IgD-negative memory B cell (primary cell): ENCODE measurements around the gene HLA-DQA1. TPM values are rescaled to one million over a fixed set of nuclear protein-coding genes. Genes with fewer than 3 reads are reported as not detected.

ENCODE experiments used
- H3K27ac Mint-ChIP-seq, 3 donors: one replicate each; pipeline ENCODE4 v1.8.0; 2020 to 2022; ENCODE audit warnings: mild to moderate bottlenecking in 3 of 3, mixed read lengths in 3 of 3, moderate library complexity in 1 of 3
- H3K27me3 Mint-ChIP-seq: one replicate; pipeline ENCODE4 v1.8.0; 2021; ENCODE audit warnings: mixed read lengths
- H3K36me3 Mint-ChIP-seq: one replicate; pipeline ENCODE4 v1.8.0; 2020; ENCODE audit warnings: mild to moderate bottlenecking, mixed read lengths
- H3K4me1 Mint-ChIP-seq, 3 donors: one replicate each; pipeline ENCODE4 v1.8.0; 2020 to 2022; ENCODE audit warnings: mixed read lengths in 3 of 3, mild to moderate bottlenecking in 1 of 3
- H3K4me3 Mint-ChIP-seq, 4 donors: one replicate each; pipeline ENCODE4 v1.8.0; 2020 to 2022; ENCODE audit warnings: mild to moderate bottlenecking in 4 of 4, mixed read lengths in 4 of 4, moderate library complexity in 3 of 4
- H3K9me3 Mint-ChIP-seq, 3 donors: one replicate each; pipeline ENCODE4 v1.8.0; 2020 to 2021; ENCODE audit warnings: mixed read lengths in 3 of 3, mild to moderate bottlenecking in 1 of 3
- polyA plus RNA-seq: library from polyadenylated mRNA; unstranded; fragments of 300-500 nt; fragmentation: Illumina TruSeq; gene quantifications from one replicate; pipeline ENCODE4 v1.2.3, GENCODE V29; 2021

The HLA-DQA1 gene
- polyA plus RNA-seq, 1 donor from 2014 or later: 377 TPM

- peaks cover under 1% of the 10 kb centered on the region for H3K36me3 Mint-ChIP-seq
- H3K27ac Mint-ChIP-seq: no peak overlapping the region
- peaks cover 0 to 2% (median under 1%) of the 10 kb centered on the region in 3 donors for H3K9me3 Mint-ChIP-seq
- no peaks in the 10 kb centered on the region for H3K27me3 Mint-ChIP-seq
- H3K4me3 Mint-ChIP-seq: no peak overlapping the region
- peaks cover 5 to 41% (median 26%) of the 10 kb centered on the region in 3 donors for H3K4me1 Mint-ChIP-seq
These were observed 27.2 kb upstream of the HLA-DQA1 start for GRCh38 chr6:32609731-32610640.

- Mint-ChIP-seq H3K27me3 (no peaks in the 10 kb centered on the region), H3K36me3 (peaks cover 1% of the 10 kb centered on the region), H3K4me3 (peak overlapping the region in 1 of 4 donors; percentile 12), H3K9me3 (peaks cover 0 to 4% (median 0%) of the 10 kb centered on the region in 3 donors), H3K4me1 (peaks cover 10 to 42% (median 23%) of the 10 kb centered on the region in 3 donors), H3K27ac (no peak overlapping the region)
These were observed 26.4 kb upstream of the HLA-DQA1 start for GRCh38 chr6:32610682-32611296.

- Mint-ChIP-seq H3K36me3 (peaks cover 1% of the 10 kb centered on the region), H3K27me3 (no peaks in the 10 kb centered on the region), H3K4me3 (no peak overlapping the region), H3K9me3 (peaks cover 0 to 15% (median 4%) of the 10 kb centered on the region in 3 donors), H3K27ac (peak overlapping the region in 1 of 3 donors; percentile 32), H3K4me1 (peaks cover 13 to 29% (median 18%) of the 10 kb centered on the region in 3 donors)
These were observed 23.7 kb upstream of the HLA-DQA1 start for GRCh38 chr6:32613475-32613874.

DNA sequence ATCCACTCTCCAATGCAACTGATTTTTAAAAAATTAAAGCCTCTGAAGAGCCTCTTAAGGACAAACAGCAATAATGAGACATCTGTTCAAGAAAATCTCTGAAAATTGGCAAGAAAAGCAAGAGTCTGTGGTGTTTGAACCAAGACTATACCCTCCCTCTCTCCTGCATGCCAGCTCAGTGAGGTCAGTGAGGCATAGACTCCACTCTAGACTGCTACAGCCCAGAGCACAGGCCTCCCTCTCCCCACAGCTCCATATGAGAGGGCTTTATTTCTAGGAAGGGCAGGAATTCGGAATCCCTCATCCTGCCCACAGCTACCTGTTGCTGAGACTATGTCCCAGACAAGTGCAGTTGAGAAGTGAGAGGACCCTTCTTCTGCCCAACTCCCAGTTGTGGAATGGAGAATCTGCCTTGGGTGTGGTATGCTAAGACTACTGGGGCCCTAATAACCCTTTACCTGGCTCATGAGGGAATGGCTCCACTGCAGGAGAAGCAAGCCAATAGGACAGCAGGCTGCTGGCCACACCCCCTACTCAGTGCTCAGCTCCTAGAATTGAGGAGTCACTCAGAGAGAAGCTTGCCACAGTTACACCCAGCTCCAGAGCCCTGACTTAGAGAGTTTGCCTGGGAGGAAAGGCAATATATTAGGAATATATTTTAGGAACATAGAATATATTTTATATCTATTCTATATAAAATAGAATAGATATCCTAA, 22.7 kb upstream of the HLA-DQA1 start:
- Mint-ChIP-seq H3K27me3 (no peaks in the 10 kb centered on the region), H3K4me1 (peaks cover 11 to 25% (median 18%) of the 10 kb centered on the region in 3 donors), H3K27ac (no peak overlapping the region), H3K36me3 (peaks cover 1% of the 10 kb centered on the region), H3K9me3 (peaks cover 0 to 15% (median 4%) of the 10 kb centered on the region in 3 donors), H3K4me3 (no peak overlapping the region)

DNA sequence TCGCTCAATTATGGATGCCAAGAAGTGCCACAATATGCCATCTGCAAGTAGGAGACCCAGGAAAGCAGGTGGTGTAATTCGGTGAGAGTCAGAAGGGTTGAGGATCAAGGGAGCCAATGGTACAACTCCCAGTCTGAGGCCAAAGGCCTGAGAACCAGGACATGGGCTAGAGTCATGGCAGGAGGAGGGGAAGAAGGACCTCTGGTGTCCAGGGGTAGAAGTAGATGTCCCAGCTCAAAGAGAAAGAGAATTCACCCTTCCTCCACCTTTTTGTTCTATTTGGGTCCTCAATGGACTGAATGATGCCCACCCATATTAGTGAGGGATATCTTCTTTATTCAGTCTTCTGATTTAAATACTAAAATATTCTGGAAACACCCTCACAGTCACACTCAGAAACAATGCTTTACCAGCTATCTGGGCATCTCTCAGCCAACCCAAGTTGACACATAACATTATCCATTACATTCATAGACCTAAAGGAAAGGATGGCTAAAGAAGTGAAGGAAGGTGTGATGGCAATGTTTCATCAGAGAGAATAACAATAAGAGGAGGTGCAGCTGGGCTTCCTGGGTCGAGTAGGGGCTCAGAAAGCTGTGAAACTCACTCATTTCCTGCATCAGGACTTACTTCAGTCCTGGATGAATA, 21.2 kb upstream of the HLA-DQA1 start:
- peaks cover 1% of the 10 kb centered on the region for H3K36me3 Mint-ChIP-seq
- H3K4me3 Mint-ChIP-seq: peak overlapping the region in 1 of 4 donors; percentile 5
- H3K9me3 Mint-ChIP-seq: peaks cover 0 to 15% (median 4%) of the 10 kb centered on the region in 3 donors
- H3K4me1 Mint-ChIP-seq: peaks cover 14 to 34% (median 18%) of the 10 kb centered on the region in 3 donors
- peak overlapping the region in 2 of 3 donors; percentile 77 to 85 for H3K27ac Mint-ChIP-seq
- H3K27me3 Mint-ChIP-seq: no peaks in the 10 kb centered on the region

GRCh38 chr6:32617751-32618150, 19.5 kb upstream of the HLA-DQA1 start:
- Mint-ChIP-seq H3K36me3 (peaks cover 1% of the 10 kb centered on the region), H3K27me3 (no peaks in the 10 kb centered on the region), H3K9me3 (peaks cover 0 to 15% (median 4%) of the 10 kb centered on the region in 3 donors), H3K27ac (no peak overlapping the region), H3K4me1 (peaks cover 25 to 44% (median 27%) of the 10 kb centered on the region in 3 donors), H3K4me3 (no peak overlapping the region)

DNA sequence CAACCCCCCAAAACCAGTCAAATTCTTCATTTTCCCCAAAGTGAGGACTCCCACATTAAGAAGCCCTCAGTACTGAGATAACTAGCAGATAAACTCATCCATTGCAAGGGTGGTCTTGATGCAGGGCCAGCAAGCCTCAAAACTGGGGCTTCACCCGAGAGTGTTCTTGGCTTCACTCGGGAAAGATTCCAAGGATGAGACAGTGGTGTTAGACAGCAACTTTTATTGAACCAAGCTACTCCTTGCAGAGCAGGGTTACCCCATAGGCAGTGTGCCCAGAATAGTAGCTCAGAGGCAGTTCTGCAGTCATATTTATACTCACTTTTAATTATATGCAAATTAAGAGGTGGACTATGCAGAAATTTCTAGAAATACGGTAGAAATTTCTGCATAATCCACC, 15.8 kb upstream of the HLA-DQA1 start:
- Mint-ChIP-seq H3K27ac (peak overlapping the region; percentile 91 to 99 (median 97)), H3K36me3 (no peaks in the 10 kb centered on the region), H3K4me1 (peaks cover 35 to 54% (median 45%) of the 10 kb centered on the region in 3 donors), H3K27me3 (no peaks in the 10 kb centered on the region), H3K4me3 (peak overlapping the region in 2 of 4 donors; percentile 15 to 55), H3K9me3 (peaks cover 0 to 10% (median 4%) of the 10 kb centered on the region in 3 donors)

DNA sequence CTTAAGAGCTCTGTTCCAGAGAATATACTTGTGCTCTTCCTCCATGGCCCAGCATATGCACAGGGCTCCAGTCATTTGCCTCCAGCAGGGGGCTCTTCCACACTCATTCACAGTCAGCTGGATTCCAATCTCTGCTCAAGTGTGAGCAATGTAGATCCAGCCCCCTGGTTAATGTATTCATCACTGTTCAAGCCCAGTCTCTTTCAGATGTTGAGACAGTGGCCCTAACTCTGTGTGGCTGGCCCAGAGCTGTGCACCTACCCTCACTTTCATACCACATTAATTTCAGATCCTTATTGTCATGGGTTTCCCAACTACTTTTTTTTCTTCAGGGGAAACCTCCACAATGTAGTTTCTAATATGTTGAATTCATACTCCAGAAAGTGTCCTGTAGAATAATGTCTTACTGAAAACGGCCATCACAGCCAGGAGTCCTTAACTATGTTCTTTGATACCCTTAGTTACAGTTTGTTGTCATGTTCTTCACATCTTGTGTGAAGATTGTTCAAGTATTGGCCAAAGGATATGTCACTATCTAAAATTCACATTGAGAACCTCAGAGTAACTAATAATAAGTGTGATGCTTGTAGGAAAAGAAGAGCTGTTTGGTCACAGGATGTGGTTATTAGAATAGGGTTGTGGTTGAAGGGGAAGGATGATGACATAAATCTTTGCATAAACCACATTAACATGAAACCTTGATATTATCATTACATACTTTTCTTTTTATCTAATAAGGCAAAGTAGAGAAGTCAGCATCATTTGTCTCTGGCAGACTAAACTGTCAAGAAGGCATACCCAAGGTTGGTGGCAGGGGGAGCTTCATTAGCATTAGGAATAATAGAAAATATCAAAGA, 14.4 kb upstream of the HLA-DQA1 start:
- peaks cover 31 to 61% (median 50%) of the 10 kb centered on the region in 3 donors for H3K4me1 Mint-ChIP-seq
- no peaks in the 10 kb centered on the region for H3K27me3 Mint-ChIP-seq
- H3K9me3 Mint-ChIP-seq: peaks cover 0 to 4% (median 1%) of the 10 kb centered on the region in 3 donors
- H3K27ac Mint-ChIP-seq: peak overlapping the region; percentile 91 to 99 (median 97)
- peak overlapping the region; percentile 39 to 90 (median 70) for H3K4me3 Mint-ChIP-seq
- H3K36me3 Mint-ChIP-seq: no peaks in the 10 kb centered on the region

DNA sequence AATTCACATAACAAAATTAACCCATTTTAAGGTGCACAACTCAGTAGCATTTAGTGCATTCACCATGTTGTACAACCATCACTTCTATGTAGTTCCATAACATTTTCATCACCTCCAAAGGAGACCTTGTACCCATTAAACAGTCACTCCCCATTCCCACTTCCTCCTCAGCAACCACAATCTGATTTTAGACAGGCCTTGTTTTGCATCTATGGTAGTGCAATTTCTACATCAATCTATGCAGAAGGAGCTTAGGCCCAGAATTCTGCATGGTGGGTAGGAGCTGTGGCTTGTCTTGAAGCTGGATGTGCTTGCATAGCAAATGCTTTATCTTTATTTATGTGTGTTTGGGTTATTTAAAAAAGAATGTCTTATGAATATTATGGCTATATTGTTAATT, 13.5 kb upstream of the HLA-DQA1 start:
- Mint-ChIP-seq H3K27me3 (no peaks in the 10 kb centered on the region), H3K9me3 (peaks cover 0 to 2% (median 0%) of the 10 kb centered on the region in 3 donors), H3K36me3 (no peaks in the 10 kb centered on the region), H3K4me3 (peak overlapping the region; percentile 9 to 70 (median 42)), H3K27ac (peak overlapping the region; percentile 91 to 99 (median 97)), H3K4me1 (peaks cover 35 to 68% (median 53%) of the 10 kb centered on the region in 3 donors)

GRCh38 chr6:32624565-32624964, 12.6 kb upstream of the HLA-DQA1 start:
- peak overlapping the region in 3 of 4 donors; percentile 80 to 92 (median 82) for H3K4me3 Mint-ChIP-seq
- H3K27ac Mint-ChIP-seq: peak overlapping the region; percentile 91 to 99 (median 97)
- H3K27me3 Mint-ChIP-seq: no peaks in the 10 kb centered on the region
- peaks cover 43 to 74% (median 61%) of the 10 kb centered on the region in 3 donors for H3K4me1 Mint-ChIP-seq
- peaks cover 3% of the 10 kb centered on the region for H3K36me3 Mint-ChIP-seq
- H3K9me3 Mint-ChIP-seq: peaks cover 0 to 2% (median 0%) of the 10 kb centered on the region in 3 donors

GRCh38 chr6:32625137-32625536, 12.1 kb upstream of the HLA-DQA1 start:
- peaks cover 48 to 74% (median 66%) of the 10 kb centered on the region in 3 donors for H3K4me1 Mint-ChIP-seq

DNA sequence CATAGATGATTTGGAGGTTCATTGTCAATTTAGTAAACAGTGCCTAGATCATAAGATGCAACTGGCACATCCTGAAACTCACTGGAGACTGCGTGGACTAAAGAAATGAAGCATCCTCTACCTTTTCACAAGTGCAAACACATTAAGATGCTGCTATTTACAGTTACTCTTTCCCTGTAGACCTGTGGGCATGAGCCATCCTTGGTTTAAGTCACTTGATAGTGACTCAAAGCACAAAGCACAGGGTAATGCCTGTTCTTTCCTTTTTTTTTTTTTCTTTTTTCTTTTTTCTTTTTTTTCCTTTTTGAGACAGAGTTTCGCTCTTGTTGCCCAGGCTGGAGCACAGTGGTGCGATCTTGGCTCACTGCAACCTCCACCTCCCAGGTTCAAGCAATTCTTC, 10.0 kb upstream of the HLA-DQA1 start:
- H3K4me1 Mint-ChIP-seq: peaks cover 56 to 64% (median 62%) of the 10 kb centered on the region in 3 donors
- peaks cover 3% of the 10 kb centered on the region for H3K36me3 Mint-ChIP-seq
- H3K9me3 Mint-ChIP-seq: peaks cover 0 to 6% (median 0%) of the 10 kb centered on the region in 3 donors

More at GRCh38 chr6:32625137-32625536, 12.1 kb upstream of the HLA-DQA1 start:
- H3K27ac Mint-ChIP-seq: peak overlapping the region; percentile 91 to 98 (median 91)
- peak overlapping the region; percentile 70 to 92 (median 81) for H3K4me3 Mint-ChIP-seq
- H3K27me3 Mint-ChIP-seq: no peaks in the 10 kb centered on the region
- H3K9me3 Mint-ChIP-seq: peaks cover 0 to 2% (median 0%) of the 10 kb centered on the region in 3 donors
- H3K36me3 Mint-ChIP-seq: peaks cover 3% of the 10 kb centered on the region

DNA sequence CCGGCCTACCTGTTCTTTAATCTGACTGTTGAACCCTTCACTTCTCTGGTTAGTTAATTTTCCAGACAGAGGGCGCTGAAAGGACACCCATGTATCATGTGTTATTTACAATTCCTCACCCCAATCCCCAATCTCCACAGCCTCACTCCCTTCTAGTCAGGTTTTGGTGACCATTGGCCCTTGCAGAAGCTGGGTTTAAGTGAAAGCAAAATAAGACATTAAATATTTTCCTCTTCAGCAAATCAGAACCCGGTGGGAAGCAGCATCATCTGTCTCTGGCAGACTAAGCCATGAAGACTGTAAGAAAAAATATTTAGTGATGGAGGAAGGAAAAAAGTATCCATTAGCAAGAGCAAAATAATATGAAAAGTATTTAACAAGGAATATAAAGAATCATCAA, 9.4 kb upstream of the HLA-DQA1 start:
- Mint-ChIP-seq H3K36me3 (peaks cover 3% of the 10 kb centered on the region), H3K27me3 (no peaks in the 10 kb centered on the region), H3K4me1 (peaks cover 55 to 62% (median 62%) of the 10 kb centered on the region in 3 donors), H3K4me3 (peak overlapping the region; percentile 86 to 94 (median 88)), H3K27ac (peak overlapping the region; percentile 94 to 99 (median 97)), H3K9me3 (peaks cover 0 to 6% (median 0%) of the 10 kb centered on the region in 3 donors)

More for the DNA sequence above, 10.0 kb upstream of the HLA-DQA1 start:
- H3K27me3 Mint-ChIP-seq: no peaks in the 10 kb centered on the region
- peak overlapping the region in 3 of 4 donors; percentile 86 to 94 (median 88) for H3K4me3 Mint-ChIP-seq
- peak overlapping the region; percentile 94 to 99 (median 97) for H3K27ac Mint-ChIP-seq
